Measurements from ENCODE around the gene CNOT3. TPM values are rescaled to one million over a fixed set of nuclear protein-coding genes. Genes with fewer than 3 reads are reported as not detected.
"Not testable (repeated sequence)": the region's sequence is repeated elsewhere in the genome, so short reads cannot be mapped to it uniquely, and the experiment has no call there.

The CNOT3 gene
- total and polyA plus RNA-seq, 7 donors: 14.1 to 28.4 (median 19.4) TPM

GRCh38 chr19:54179262-54179852 is 41.8 kb downstream of the CNOT3 start:
- H3K4me1 ChIP-seq: no peaks in the 10 kb centered on the region
- DNase-seq (no peak), ATAC-seq (no peak)
- intact Hi-C loops (cut with DNase I): no loop called here
- H3K27me3 ChIP-seq (ENCODE audit: insufficient read depth in 3 of 3, low read length in 2 of 3): no peaks in the 10 kb centered on the region
- no peak overlapping the region for H3K4me3 ChIP-seq
- no peak overlapping the region for H3K27ac ChIP-seq
- no peak for TF ChIP-seq CTCF (IDR thresholded peaks at IDR 0.05)
- peaks cover 0 to 7% of the 10 kb centered on the region in 2 donors for H3K36me3 ChIP-seq (ENCODE audit: insufficient read depth in 1 of 2, low read depth in 1 of 2)
- 72 to 79% (median 76%) methylated on average over 10 of the region's 10 CpGs for WGBS, 3 donors
- no peaks in the 10 kb centered on the region for H3K9me3 ChIP-seq

- Histone ChIP-seq H3K27ac (no peak overlapping the region), H3K36me3 (ENCODE audit: insufficient read depth in 1 of 2, low read depth in 1 of 2) (peaks cover 0 to 7% of the 10 kb centered on the region in 2 donors), H3K9me3 (no peaks in the 10 kb centered on the region), H3K4me3 (no peak overlapping the region), H3K4me1 (no peaks in the 10 kb centered on the region), H3K27me3 (ENCODE audit: insufficient read depth in 3 of 3, low read length in 2 of 3) (no peaks in the 10 kb centered on the region)
- 53 to 58% (median 54%) methylated on average over 10 of the region's 10 CpGs for WGBS, 3 donors
- no peak for TF ChIP-seq CTCF (IDR thresholded peaks at IDR 0.05)
- intact Hi-C loops (cut with DNase I): no loop called here
- ATAC-seq (no peak), DNase-seq (no peak)
These were observed 42.4 kb downstream of the CNOT3 start for GRCh38 chr19:54179921-54180461.

GRCh38 chr19:54180691-54181091 is 43.1 kb downstream of the CNOT3 start:
- intact Hi-C loops (cut with DNase I): no loop called here
- no peaks in the 10 kb centered on the region for H3K9me3 ChIP-seq
- H3K4me3 ChIP-seq: no peak overlapping the region
- H3K27me3 ChIP-seq (ENCODE audit: insufficient read depth in 3 of 3, low read length in 2 of 3): no peaks in the 10 kb centered on the region
- ATAC-seq: no peak
- no peak for DNase-seq
- no peaks in the 10 kb centered on the region for H3K4me1 ChIP-seq
- H3K36me3 ChIP-seq (ENCODE audit: insufficient read depth in 1 of 2, low read depth in 1 of 2): peaks cover 0 to 7% of the 10 kb centered on the region in 2 donors
- no peak for TF ChIP-seq CTCF (IDR thresholded peaks at IDR 0.05)
- WGBS, 3 donors: 95 to 96% (median 95%) methylated on average over 36 to 37 of the region's 37 CpGs
- no peak overlapping the region for H3K27ac ChIP-seq

GRCh38 chr19:54181894-54182293 is 44.3 kb downstream of the CNOT3 start:
- H3K9me3 ChIP-seq; H3K4me3 ChIP-seq; intact Hi-C loops (cut with DNase I); ATAC-seq; H3K4me1 ChIP-seq; DNase-seq; H3K27me3 ChIP-seq (ENCODE audit: insufficient read depth in 3 of 3, low read length in 2 of 3); H3K36me3 ChIP-seq (ENCODE audit: insufficient read depth in 1 of 2, low read depth in 1 of 2); H3K27ac ChIP-seq: not testable (repeated sequence)
- WGBS, 3 donors: 88 to 98% (median 96%) methylated on average over 3 of the region's 3 CpGs

- Histone ChIP-seq H3K36me3 (ENCODE audit: insufficient read depth in 1 of 2, low read depth in 1 of 2) (peaks cover 0 to 12% of the 10 kb centered on the region in 2 donors), H3K4me1 (peaks cover 4% of the 10 kb centered on the region), H3K27ac (no peak overlapping the region), H3K4me3 (no peak overlapping the region), H3K27me3 (ENCODE audit: insufficient read depth in 3 of 3, low read length in 2 of 3) (no peaks in the 10 kb centered on the region), H3K9me3 (no peaks in the 10 kb centered on the region)
- TF ChIP-seq CTCF (IDR thresholded peaks at IDR 0.05): no peak
- peak in 1 of 2 donors; percentile 44 for DNase-seq
- intact Hi-C loops (cut with DNase I): no loop called here
- no peak for ATAC-seq
- whole genome bisulfite sequencing, 3 donors: 87 to 92% (median 88%) methylated on average over 10 to 11 of the region's 11 CpGs
These were observed 45.9 kb downstream of the CNOT3 start for GRCh38 chr19:54183431-54183830.
